Activated T-cell treated with anti-CD3 and anti-CD28 coated beads, Interleukin-2, amount 50 U/mL, for 72 hours (primary cell): ENCODE measurements around the gene PTX4. TPM values are rescaled to one million over a fixed set of nuclear protein-coding genes. Genes with fewer than 3 reads are reported as not detected.
A peak's percentile ranks its signal among the peaks of the same experiment; 100 is the strongest.
"Not testable (repeated sequence)": the region's sequence is repeated elsewhere in the genome, so short reads cannot be mapped to it uniquely, and the experiment has no call there.

ENCODE experiments used
- ATAC-seq, 2 donors: fragments of 150-1000 bp; cut with Tn5 transposase; replicated peaks in 1 of 2; 2 replicates each; pipeline ENCODE4 v1.10.0; 2021; ENCODE audit warnings: moderate library complexity in 2 of 2, mild to moderate bottlenecking in 1 of 2
- DNase-seq, 2 donors: peaks; one replicate each; pipeline ENCODE4 v3.0.0; 2021 to 2022; ENCODE audit warnings: mixed read lengths in 1 of 2
- H3K27ac Mint-ChIP-seq: one replicate; pipeline ENCODE4 v1.8.0; 2022; ENCODE audit warnings: mild to moderate bottlenecking, moderate library complexity, mixed read lengths
- H3K27me3 Mint-ChIP-seq: one replicate; pipeline ENCODE4 v1.8.0; 2022; ENCODE audit warnings: low read depth, mixed read lengths
- H3K36me3 Mint-ChIP-seq, 2 donors: one replicate each; pipeline ENCODE4 v1.8.0; 2022; ENCODE audit warnings: mixed read lengths in 2 of 2, mild to moderate bottlenecking in 1 of 2; ENCODE audit not compliant: insufficient read depth in 2 of 2
- H3K4me1 Mint-ChIP-seq: one replicate; pipeline ENCODE4 v1.8.0; 2022; ENCODE audit warnings: low read depth, mixed read lengths
- H3K4me3 Mint-ChIP-seq, 2 donors: one replicate each; pipeline ENCODE4 v1.8.0; 2022; ENCODE audit warnings: mild to moderate bottlenecking in 2 of 2, mixed read lengths in 2 of 2, moderate library complexity in 2 of 2
- H3K9me3 Mint-ChIP-seq, 2 donors: one replicate each; pipeline ENCODE4 v1.8.0; 2022; ENCODE audit warnings: mixed read lengths in 2 of 2
- total RNA-seq, 2 donors: library from RNA; stranded (reverse); gene quantifications; one replicate each; pipeline ENCODE4 v1.2.3, GENCODE V29; 2022

PTX4 gene
- total RNA-seq, 2 donors from 2014 or later, result not detected

DNA sequence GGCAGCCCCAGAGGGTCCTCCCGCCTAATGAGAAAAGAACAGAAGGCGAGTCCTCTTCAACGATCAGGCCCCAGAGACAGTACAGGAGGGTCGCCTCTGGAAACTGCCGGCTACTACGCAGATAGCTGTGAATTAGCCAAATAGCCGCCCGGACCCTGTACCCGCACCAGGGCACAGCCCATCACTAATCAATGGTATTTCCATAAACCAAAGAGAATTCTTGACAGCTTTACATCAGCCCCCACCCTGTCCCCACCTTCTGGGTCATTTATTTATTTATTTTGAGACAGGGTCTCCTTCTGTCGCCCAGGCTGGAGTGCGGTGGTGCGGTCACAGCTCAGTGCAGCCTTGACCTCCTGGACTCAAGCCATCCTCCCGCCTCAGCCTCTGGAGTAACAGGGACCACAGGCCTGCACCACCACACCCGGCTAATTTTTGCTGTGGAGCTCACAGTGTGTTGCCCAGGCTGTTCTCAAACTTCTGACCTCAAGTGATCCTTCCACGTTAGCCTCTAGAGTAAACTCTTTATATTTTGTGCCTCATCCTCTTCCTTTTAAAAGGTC, 13.1 kb downstream of the PTX4 start:
- Mint-ChIP-seq H3K4me3 (peak overlapping the region; percentile 87 to 90), H3K36me3 (no peaks in the 10 kb centered on the region), H3K9me3 (no peaks in the 10 kb centered on the region), H3K4me1 (peaks cover 37% of the 10 kb centered on the region), H3K27me3 (no peaks in the 10 kb centered on the region), H3K27ac (peak overlapping the region; percentile 86)
- DNase-seq (no peak), ATAC-seq (no peak)

DNA sequence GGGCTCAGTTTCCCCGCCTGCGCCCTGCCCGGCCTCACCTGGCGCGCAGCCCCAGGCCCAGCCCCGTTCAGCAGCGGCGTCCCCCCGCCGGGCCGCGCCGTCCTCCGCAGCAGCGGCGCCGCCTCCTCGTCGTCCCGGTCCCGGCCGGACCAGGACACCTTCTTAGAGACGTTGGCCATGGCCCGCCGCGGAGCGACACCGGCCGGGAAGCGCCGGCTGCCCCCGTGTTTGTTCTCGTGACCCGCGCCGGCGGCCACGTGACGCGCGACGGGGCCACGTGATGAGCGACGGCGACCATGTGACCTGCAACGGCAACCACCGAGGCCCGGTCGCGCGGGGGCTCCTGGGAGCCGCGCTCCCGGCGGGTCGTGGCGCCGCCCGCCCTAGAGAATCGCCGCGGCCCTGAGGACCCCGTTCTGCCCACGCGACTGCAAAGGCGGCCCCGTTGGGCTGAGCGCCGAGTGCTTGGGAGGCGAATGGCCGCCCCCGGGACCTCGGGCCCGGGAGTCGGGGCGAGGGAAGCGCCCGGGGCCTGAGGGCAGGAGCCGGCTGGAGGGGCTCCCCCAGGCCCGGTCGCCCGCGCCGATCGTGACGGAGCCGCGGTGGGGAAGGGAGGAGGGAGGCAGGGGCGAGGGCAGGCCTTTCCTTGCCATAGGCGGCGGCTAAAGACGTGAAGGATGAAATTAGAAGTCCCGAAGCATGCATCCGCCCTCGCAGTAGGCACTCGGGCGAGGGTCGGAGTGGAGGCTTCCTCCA, 13.8 kb downstream of the PTX4 start, which contains the start of gene CLCN7:
TSS of gene CLCN7 (minus strand) at position 233 of the 756 bp plus-strand sequence. CDS start at position 179, 54 bp downstream.
- ATAC-seq (peak; percentile 96), DNase-seq (peak; percentile 93)
- no peaks in the 10 kb centered on the region for H3K36me3 Mint-ChIP-seq
- H3K27me3 Mint-ChIP-seq, result no peaks in the 10 kb centered on the region
- no peaks in the 10 kb centered on the region for H3K9me3 Mint-ChIP-seq
- peak within 1 kb of the TSS; percentile 87 to 90 for H3K4me3 Mint-ChIP-seq
- H3K4me1 Mint-ChIP-seq, result peaks cover 44% of the 10 kb centered on the region
- peak within 1 kb of the TSS; percentile 86 for H3K27ac Mint-ChIP-seq

DNA sequence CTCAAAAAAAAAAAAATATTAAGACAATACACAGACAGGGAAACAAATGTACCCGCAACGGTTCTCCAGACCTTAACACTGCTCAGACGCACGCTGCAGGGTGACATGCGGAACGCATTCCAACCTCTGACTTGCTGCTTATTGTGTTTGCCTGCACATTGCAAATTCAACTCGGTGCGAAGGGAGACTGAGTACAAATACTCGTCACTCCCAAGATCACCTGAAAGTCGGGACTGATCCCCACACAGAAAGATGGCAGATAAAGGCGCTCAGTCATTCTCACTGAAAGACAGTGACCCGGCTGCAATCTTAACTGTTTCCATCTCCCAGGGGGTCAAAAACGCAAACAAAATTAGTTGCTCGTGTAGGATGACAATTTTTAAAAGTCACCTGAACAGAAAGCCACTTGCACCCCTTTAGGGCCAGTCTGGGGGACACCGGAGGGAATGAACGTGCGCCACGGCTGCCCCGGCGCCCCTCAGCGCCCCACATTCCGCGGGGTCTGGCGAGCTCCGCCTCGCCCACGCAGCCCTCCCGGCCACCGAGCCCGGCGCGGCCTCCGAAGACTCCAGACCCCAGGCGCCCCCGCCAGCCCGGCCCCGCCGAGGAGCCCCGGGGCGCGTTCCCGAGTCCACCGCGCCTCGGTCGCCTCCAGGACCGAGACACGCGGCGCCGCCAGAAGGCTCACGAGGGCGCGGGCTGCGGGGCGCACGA, 14.5 kb downstream of the PTX4 start:
- ATAC-seq, result peak; percentile 7 to 26
- H3K36me3 Mint-ChIP-seq, result no peaks in the 10 kb centered on the region
- peak overlapping the region; percentile 26 for H3K27ac Mint-ChIP-seq
- peaks cover 51% of the 10 kb centered on the region for H3K4me1 Mint-ChIP-seq
- H3K27me3 Mint-ChIP-seq, result no peaks in the 10 kb centered on the region
- DNase-seq, result peak in 1 of 2 donors; percentile 25
- H3K4me3 Mint-ChIP-seq, result peak overlapping the region; percentile 87 to 90
- H3K9me3 Mint-ChIP-seq, result no peaks in the 10 kb centered on the region

GRCh38 chr16:1472974-1473373, 15.8 kb downstream of the PTX4 start:
- Mint-ChIP-seq H3K36me3 (no peaks in the 10 kb centered on the region), H3K4me3 (peak overlapping the region; percentile 22 to 43), H3K4me1 (peaks cover 52% of the 10 kb centered on the region), H3K27me3 (no peaks in the 10 kb centered on the region), H3K9me3 (no peaks in the 10 kb centered on the region), H3K27ac (no peak overlapping the region)
- no peak for DNase-seq
- ATAC-seq, result no peak

DNA sequence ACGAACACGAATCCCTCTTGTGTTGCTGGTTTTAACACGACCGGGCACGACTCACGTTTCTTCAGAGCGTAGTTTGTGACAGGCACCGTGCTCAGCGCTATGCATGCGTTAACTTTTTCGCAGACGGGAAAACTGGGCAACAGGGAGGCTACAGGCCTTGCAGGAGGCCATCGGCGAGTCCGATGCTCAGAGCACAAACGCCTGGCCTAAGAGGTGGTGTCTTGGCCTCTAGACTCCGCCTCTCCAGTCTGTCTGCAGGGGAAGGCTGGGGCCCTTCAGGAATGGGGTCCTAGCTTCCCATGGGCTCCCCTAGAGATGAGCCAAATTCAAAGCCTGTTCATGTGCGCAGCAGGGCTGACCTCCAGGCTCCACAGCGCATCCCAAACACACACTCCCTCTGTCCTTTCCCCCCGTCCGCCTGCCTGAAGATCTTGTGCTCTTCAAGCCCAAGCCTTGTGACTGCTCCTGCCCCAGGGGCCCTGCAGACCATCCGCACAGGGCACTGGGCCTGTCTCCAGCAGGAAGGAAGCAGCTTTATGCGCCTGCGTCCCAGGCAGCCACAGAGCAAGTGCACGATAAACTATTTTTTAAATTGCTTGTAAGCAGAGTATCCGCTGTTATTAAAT, 17.1 kb downstream of the PTX4 start:
- ATAC-seq, result no peak
- no peak overlapping the region for H3K27ac Mint-ChIP-seq
- H3K36me3 Mint-ChIP-seq, result no peaks in the 10 kb centered on the region
- no peaks in the 10 kb centered on the region for H3K27me3 Mint-ChIP-seq
- H3K4me1 Mint-ChIP-seq, result peaks cover 52% of the 10 kb centered on the region
- H3K9me3 Mint-ChIP-seq, result no peaks in the 10 kb centered on the region
- peak overlapping the region in 1 of 2 donors; percentile 22 for H3K4me3 Mint-ChIP-seq
- DNase-seq, result no peak

DNA sequence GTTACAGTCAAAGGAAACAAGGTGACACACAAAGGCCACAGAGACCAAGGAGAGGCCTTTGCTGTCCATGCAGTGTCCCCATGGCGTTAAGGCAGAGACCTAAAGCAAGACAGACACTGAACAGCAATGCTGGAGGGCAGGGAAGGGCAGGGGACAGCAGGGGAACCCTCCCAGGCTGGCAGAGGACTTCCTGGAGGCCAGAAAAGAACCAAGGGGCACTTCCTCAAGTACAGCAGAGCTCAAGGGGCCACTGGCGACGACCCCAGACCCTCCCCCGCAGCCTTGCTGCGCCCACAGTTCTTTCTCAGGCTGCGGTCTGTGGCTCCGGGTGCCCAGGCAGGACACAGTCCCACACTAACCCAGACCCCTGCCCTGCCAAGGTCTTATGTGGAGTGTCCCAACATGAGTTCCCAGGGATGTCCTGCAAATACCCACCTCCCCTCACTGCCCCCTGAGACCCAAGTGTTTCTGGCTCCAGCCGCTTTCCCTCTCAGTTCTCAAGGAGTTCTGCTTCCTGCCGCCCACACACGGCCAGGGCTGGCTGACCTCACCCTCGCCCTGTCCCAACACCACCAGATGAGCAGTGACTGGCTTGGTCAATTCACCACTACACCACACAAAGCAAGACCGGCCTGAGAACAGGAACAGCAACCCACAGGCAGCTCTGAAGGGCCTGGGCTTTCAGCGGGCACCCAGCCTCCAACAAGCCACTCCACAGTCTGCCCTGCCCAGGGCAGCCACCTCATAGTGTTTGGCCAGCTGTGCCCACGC, 18.1 kb downstream of the PTX4 start:
- Mint-ChIP-seq H3K4me3 (peak overlapping the region in 1 of 2 donors; percentile 50), H3K27me3 (no peaks in the 10 kb centered on the region), H3K9me3 (no peaks in the 10 kb centered on the region), H3K27ac (peak overlapping the region; percentile 16), H3K4me1 (peaks cover 47% of the 10 kb centered on the region), H3K36me3 (no peaks in the 10 kb centered on the region)
- no peak for DNase-seq
- no peak for ATAC-seq

DNA sequence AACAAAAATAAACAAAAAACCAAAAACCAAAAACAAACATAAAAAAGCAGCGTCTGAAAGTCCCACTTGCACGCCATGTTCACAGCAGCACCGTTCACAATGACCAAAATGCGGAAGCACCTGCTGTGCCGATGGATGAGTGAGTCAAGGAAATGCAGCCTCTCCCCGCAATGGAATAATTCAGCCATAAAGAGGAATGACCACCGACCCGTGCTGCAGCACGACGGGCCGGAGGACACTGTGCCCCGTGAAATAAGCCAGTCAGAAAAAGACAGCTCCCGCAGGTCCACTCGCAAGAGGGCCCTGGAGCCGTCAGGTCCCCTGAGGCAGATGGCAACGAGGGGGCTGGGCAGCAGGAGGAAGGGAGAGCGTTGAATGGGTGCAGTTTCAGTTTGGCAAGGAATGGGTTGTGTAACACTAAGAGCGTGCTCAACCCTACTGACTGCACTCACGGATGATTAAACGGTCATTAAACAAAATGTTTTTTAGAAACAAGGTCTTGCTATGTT, 19.0 kb downstream of the PTX4 start:
- no peaks in the 10 kb centered on the region for H3K9me3 Mint-ChIP-seq
- H3K4me3 Mint-ChIP-seq, result peak overlapping the region in 1 of 2 donors; percentile 65
- DNase-seq, result no peak
- ATAC-seq, result no peak
- peak overlapping the region; percentile 57 for H3K27ac Mint-ChIP-seq
- H3K36me3 Mint-ChIP-seq, result no peaks in the 10 kb centered on the region
- H3K4me1 Mint-ChIP-seq, result peaks cover 45% of the 10 kb centered on the region
- H3K27me3 Mint-ChIP-seq, result no peaks in the 10 kb centered on the region

GRCh38 chr16:1469141-1469540, 19.6 kb downstream of the PTX4 start:
- H3K4me1 Mint-ChIP-seq, result peaks cover 44% of the 10 kb centered on the region
- not testable (repeated sequence) for H3K27me3 Mint-ChIP-seq, H3K36me3 Mint-ChIP-seq, H3K4me3 Mint-ChIP-seq, ATAC-seq, H3K27ac Mint-ChIP-seq, H3K9me3 Mint-ChIP-seq, DNase-seq

DNA sequence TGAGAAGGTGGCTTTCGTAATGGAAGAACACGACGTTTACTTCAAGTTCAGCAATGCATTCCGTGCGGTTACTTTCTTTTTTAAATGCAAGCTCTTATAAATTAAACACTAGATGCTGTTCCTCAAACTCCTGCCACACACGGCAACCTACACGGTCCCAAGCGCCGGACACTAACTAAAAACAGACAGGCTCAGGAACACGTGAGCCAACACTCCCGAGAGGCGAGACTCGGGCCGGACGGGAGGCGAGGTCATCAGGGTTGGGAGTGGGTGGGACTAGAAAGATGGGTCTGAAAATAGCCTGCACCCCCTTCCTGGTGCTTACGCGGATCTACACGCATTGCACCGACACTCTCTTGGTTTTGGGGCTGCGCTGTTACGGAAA, 20.3 kb downstream of the PTX4 start:
- DNase-seq, result no peak
- H3K4me3 Mint-ChIP-seq, result no peak overlapping the region
- ATAC-seq, result no peak
- no peaks in the 10 kb centered on the region for H3K27me3 Mint-ChIP-seq
- H3K4me1 Mint-ChIP-seq, result peaks cover 39% of the 10 kb centered on the region
- H3K36me3 Mint-ChIP-seq, result no peaks in the 10 kb centered on the region
- H3K9me3 Mint-ChIP-seq, result no peaks in the 10 kb centered on the region
- no peak overlapping the region for H3K27ac Mint-ChIP-seq

DNA sequence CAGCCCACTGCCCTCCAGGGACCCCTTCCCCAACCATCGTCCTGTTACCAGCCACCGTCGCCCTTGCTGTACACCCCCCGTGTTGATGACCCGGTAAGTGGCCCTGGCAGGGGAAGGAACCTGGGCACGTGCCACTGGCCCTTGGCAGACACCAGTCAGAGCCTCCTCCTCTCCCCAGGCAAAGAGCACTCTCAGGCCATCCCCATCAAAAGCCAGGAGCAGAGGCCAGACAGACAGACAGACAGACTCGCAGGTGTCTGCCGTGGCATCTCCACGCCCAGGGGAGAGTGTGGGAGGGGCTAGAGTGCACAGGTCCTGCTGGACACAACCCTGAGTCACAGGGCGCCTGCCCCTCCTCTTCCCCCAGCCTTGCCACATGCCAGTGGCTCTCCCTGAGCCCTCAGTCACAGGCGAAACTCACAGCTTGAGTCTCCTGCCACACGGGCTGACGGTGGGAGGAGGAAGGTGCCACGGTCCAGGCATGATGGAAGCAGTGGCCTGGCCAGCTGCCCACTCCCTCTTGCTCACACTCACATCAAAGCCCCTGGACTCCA, 21.7 kb downstream of the PTX4 start:
- no peak overlapping the region for H3K4me3 Mint-ChIP-seq
- H3K27me3 Mint-ChIP-seq, result no peaks in the 10 kb centered on the region
- no peaks in the 10 kb centered on the region for H3K9me3 Mint-ChIP-seq
- H3K4me1 Mint-ChIP-seq, result peaks cover 26% of the 10 kb centered on the region
- H3K36me3 Mint-ChIP-seq, result no peaks in the 10 kb centered on the region
- ATAC-seq (no peak), DNase-seq (no peak)
- H3K27ac Mint-ChIP-seq, result no peak overlapping the region

- Mint-ChIP-seq H3K27ac (no peak overlapping the region), H3K27me3 (no peaks in the 10 kb centered on the region), H3K4me1 (peaks cover 19% of the 10 kb centered on the region), H3K36me3 (no peaks in the 10 kb centered on the region), H3K9me3 (no peaks in the 10 kb centered on the region), H3K4me3 (no peak overlapping the region)
- no peak for DNase-seq
- no peak for ATAC-seq
Measured at GRCh38 chr16:1466054-1466453, 22.7 kb downstream of the PTX4 start.

DNA sequence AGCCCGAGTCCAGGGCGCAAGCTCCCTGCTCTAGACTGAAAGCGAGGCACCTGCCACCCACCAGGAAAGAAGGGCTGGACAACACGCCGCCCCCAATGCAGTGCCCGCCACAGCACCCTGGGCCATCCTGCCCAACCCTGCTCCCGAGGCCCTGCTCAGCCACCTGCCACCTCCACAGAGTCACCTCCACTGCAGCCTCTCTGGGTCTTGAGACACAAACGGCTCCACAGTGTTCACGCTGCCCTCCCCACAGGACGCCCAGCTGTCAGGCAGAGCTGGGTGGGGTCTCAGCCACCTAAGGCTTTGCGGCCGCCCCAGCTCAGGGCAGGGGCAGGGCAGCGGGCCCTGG, 23.2 kb downstream of the PTX4 start:
- no peaks in the 10 kb centered on the region for H3K27me3 Mint-ChIP-seq
- no peak overlapping the region for H3K27ac Mint-ChIP-seq
- H3K36me3 Mint-ChIP-seq, result no peaks in the 10 kb centered on the region
- no peak for ATAC-seq
- no peak overlapping the region for H3K4me3 Mint-ChIP-seq
- DNase-seq, result no peak
- H3K4me1 Mint-ChIP-seq, result peaks cover 14% of the 10 kb centered on the region
- no peaks in the 10 kb centered on the region for H3K9me3 Mint-ChIP-seq
